HL-60/S4 treated with phorbol 12-myristate 13-acetate at 8.2 ng/mL for 4 days and 3 days (cell line): Measurements from ENCODE around the gene RPS28.
"Not testable (repeated sequence)": the region's sequence is repeated elsewhere in the genome, so short reads cannot be mapped to it uniquely, and the experiment has no call there.

Experiments used
- in situ Hi-C: fragments of 300-500 bp; cut with MboI; formaldehyde crosslinking; loops from 2 replicates; pipeline ENCODE4 v1.15.0; 2022; ENCODE audit warnings: low sequenced_read_pairs

Gene RPS28

GRCh38 chr19:8321067-8321985 lies at the start of gene RPS28, which contains the start of gene NDUFA7:
Gene RPS28 (plus strand): TSS chr19:8321496. CDS start chr19:8321531, 35 bp downstream.
Gene NDUFA7 (minus strand): TSS chr19:8321375. CDS start chr19:8321358, 17 bp downstream.
- in situ Hi-C loops: no loop called here

DNA sequence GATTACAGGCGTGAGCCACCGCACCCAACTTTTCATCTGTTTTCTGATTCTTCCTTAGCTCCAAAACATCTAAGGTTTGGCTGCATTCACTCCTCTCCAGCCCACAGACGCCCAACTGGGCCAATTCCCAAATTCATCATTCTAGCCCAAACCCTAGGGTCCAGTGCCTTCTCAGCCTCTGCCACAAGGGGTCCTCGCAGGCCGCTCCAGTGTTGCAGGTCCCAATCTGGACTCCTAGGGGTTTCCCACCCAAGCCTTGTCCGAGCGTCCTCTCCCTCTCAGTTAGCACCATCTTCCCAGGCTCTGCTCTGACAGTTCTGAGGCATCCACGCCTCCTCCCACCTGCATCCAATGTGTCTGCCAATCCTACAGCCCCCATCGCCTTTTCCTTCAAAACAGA lies 44.8 kb upstream of the RPS28 start:
- in situ Hi-C loops: not testable (repeated sequence)

DNA sequence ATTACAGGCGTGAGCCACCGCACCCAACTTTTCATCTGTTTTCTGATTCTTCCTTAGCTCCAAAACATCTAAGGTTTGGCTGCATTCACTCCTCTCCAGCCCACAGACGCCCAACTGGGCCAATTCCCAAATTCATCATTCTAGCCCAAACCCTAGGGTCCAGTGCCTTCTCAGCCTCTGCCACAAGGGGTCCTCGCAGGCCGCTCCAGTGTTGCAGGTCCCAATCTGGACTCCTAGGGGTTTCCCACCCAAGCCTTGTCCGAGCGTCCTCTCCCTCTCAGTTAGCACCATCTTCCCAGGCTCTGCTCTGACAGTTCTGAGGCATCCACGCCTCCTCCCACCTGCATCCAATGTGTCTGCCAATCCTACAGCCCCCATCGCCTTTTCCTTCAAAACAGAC lies 30.0 kb upstream of the RPS28 start:
- in situ Hi-C loops: not testable (repeated sequence)

DNA sequence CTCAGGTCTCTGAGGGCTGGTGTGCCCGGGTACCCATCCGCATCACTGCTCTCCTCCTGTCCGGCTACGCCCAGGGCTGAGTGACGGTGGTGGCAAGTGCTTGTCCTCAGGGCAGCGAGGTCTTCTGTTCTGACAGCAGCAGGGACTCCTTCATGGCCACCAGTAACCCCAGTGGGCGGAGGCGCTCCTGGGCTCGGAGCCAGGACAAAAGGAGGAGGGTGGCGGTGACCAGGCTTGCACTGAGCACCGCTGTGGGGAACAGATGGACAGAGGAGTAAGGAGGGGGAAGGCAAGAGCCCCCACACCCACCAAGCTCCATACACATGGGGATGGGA lies 19.0 kb upstream of the RPS28 start:
- in situ Hi-C loops: no loop called here

DNA sequence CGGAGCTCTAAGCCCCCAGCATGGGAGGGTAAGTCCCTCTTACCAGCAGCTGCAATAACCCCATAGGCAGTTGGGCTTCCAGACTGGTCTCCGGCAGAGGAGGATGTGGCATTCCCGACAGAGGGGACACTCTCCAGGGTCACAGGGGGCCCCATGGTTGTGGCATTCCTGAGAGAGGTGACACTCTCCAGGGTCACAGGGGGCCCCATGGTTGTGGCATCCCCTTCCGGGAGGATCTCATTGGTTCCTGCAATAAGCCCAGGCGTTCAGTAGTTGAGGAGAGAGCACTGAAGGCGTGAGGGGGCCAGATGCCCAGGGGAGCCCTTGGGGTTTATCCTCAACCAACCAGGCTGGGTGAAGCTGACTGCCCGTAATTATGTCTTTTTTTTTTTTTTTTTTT lies 18.6 kb upstream of the RPS28 start:
- in situ Hi-C loops: no loop called here

DNA sequence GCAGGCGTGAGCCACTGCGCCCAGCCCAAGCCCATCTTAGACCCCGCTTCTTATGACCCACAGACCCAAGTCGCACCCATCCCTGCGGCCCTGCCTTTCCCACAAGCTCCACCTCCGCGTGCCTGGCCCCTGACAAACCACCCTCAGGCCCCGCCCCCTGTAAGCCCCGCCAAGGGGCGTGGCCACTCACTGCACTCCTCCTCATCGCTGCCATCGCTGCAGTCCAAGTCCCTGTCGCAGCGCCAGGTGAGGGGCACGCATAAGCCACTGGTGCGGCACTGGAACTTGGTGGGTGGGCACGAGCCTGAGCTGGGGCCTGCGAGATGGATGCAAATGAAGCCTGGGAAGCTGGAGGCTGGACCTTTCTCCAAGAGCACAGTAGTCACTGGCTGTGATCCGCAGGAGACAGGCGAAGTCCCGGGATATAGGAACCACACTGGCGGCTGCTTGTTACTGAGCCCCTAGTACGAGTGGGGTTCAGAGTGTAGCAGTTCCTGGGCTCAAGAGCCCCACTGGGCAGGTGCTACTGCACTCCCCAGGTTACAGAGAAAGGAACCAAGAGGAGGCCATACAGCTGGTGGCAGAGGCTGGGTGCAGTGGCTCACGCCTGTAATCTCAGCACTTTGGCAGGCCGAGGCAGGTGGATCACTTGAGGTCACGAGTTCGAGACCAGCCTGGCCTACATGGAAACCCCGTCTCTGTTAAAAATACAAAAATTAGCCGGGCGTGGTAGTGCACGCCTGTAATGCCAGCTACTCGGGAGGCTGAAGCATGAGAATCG lies 16.3 kb upstream of the RPS28 start:
- in situ Hi-C loops: no loop called here

DNA sequence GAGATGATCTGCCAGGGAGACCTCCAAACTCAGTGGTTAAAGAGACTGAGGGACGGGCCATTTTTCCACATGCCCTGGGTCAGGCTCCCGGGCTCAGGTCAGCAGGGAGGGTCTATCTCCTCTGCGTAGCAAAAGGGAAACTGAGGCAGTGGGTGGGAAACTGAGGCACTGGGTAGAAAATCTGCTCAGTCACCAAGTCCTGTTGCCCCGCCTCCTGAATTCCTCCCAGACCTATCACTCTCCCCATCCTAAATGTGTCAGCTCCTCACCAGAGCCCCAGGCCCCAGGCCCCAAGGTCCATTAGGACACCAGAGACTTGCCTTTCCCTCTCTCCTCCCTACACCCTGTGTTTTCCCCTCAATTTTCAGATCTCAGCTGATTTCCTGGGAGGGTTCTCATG lies 15.5 kb upstream of the RPS28 start:
- in situ Hi-C loops: no loop called here

GRCh38 chr19:8306235-8307054 lies 14.9 kb upstream of the RPS28 start:
- in situ Hi-C loops: no loop called here

- in situ Hi-C loops: no loop called here
Measured at GRCh38 chr19:8307400-8307964, 13.8 kb upstream of the RPS28 start.

DNA sequence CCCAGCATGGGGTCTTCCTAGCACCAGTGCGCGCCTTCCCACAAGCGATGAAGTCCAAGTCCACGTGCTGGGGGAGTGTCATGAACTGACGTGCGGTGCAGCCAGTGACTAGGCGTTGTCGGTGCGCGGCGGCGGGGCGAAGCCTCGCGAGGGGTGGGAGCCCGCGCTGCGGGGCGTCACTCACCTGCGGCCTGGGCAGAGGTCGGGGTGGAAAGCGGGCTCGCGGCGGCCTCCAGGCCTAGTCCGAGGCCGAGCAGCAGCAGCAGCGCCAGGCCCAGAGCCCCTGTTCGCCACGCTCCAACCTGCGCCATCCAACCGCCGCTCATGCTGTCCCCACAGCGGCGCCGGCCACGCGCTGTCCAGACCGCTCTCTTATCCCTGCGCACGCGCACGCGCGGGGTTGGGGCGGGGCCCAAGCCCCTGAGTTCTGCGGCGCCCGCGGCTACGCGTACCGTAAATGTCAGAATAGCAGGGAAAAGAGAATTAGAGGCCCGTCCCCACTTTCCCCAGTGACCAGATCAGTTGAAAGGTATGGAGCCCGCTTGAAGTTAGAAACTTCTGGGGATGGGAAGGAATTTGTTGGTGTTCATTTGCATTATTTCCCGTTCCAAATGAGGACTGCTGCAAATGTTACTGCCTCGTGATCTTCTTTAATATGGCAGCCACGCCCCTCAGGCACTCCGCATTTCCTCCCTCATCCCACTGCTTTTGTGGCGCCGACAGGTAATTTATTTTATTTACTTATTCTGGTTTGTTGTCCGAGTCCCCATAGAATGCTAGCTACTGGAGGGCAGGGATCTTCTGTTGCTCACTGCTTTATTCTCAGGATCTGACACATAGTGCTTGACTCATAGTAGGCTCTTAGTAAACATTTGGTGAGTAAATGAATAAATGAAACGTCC lies 13.1 kb upstream of the RPS28 start, which contains the start of gene CD320:
Gene CD320, minus strand, starts transcription at position 394 of the 902 bp plus-strand sequence. Its CDS starts 68 bp downstream, at position 326.
- in situ Hi-C loops: no loop called here

DNA sequence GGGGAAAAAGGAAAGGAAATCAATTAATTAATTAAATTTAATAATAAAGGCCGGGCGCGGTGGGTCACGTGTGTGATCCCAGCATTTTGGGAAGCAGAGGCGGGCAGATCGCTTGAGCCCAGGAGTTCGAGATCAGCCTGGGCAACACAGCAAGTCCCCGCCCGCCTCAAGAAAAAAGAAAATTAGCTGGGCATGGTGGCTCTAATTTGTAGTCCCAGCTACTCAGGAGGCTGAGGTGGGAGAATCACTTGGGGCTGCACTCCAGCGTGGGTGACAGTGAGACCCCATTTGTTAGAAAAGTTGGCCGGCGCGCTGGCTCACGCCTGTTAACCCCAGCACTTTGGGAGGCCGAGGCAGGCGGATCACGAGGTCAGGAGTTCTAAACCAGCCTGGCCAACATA lies 12.4 kb upstream of the RPS28 start:
- in situ Hi-C loops: no loop called here

DNA sequence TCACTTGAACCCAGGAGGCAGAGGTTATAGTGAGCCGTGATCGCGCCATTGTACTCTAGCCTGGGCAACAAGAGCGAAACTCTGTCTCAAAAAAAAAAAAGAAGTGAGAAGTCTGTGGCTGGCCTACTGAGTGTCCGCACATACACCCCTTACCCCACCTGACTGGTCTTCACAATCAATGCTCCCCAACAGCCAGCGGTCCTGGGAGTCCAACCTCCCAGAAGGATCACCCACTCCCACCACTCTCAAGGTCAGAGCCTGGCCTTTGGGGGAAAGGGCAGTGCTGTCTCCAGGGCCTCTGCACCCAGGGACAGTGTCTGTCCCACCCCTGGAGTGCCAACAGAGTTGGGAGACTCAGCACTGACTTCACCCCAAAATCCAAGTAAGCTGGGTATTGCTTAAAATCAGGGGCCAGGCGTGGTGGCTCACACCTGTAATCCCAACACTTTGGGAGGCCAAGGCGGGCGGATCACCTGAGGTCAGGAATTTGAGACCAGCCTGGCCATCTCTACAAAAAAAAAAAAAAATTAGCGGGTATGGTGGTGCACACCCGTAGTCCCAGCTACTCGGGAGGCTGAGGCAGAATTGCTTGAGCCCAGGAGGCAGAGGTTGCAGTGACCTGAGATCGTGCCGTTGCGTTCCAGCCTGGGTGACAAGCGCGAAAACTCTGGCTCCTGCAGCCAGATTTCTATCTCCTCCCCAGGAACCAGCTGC lies 10.8 kb upstream of the RPS28 start:
- in situ Hi-C loops: no loop called here

GRCh38 chr19:8311461-8312260 lies 9.6 kb upstream of the RPS28 start:
- in situ Hi-C loops: no loop called here

DNA sequence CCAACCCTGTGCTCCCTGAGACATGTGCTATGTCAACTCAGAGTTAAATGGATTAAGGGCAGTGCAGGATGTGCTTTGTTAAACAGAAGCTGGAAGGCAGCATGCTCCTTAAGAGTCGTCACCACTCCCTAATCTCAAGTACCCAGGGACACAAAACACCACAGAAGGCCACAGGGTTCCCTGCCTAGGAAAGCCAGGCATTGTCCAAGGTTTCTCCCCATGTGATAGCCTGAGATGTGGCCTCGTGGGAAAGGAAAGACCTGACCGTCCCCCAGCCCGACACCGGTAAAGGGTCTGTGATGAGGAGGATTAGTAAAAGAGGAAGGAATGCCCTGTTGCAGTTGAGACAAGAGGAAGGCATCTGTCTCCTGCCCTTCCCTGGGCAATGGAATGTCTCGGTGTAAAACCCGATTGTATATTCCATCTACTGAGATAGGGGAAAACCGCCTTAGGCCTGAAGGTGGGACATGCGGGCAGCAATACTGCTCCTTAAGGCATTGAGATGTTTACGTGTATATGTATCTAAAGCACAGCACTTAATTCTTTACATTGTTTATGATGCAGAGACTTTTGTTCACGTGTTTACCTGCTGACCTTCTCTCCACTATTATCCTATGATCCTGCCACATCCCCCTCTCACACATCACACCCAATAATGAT lies 6.2 kb upstream of the RPS28 start:
- in situ Hi-C loops: not testable (repeated sequence)

- in situ Hi-C loops: no loop called here
Measured at GRCh38 chr19:8316351-8317125, 4.8 kb upstream of the RPS28 start.

DNA sequence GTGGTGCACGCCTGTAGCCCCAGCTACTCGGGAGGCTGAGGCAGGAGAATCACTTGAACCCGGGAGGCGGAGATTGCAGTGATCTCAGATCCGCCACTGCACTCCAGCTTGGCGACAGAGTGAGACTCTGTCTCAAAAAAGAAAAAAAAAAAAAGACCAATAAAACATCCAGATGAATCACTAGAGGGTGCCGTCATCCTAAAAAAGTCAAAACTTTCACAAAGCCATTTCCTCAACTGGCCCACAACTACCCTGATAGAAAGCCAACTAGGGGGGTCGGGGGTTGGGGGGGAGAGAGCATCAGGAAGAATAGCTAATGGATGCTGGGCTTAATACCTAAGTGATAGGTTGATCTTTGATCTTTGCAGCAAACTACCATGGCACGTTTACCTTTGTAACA lies 2.5 kb upstream of the RPS28 start:
- in situ Hi-C loops: not testable (repeated sequence)
